ENCODE data around the gene PCBP3.

Gene PCBP3

DNA sequence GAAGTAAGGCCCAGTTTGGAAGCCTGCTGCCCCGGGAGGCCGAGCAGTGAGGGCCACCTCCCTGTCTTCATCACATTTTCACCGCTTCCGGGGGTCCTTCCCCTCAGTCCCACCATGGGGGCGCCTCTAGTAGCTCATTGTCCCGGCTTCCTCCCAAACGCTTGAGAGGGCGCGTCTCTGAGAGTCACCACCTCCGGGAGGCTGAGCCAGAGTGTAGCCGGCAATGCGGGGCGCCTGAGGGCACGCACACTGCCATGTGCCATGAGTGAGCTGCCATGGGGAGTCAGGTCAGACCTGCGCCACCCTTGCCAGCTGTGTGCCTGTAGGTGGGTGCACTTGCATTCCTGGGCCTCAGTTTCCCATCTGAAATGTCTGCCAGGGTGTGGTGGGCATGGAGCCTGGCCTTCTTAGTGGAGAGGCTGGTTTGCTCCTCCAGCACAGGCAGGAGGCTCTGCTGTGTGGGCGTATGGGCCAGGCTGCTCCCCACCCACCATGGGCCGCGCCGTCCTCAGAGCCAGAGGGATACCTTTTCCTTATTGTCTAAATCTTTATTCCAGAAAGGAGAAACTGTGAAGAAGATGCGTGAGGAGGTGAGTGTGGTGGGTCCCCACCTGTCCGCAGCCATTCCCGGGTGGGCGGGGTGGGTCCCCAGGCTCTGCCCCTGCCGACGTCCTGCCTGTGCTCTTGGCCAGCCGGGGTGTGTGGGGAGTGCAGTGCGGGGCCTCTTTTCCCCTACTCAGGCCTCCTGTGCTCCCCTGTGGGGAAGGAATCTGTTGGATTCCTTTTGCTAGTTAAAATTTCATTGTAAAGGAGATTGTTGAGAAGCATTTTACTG, 256.7 kb downstream of the PCBP3 start:
- DNase-seq = no peak

DNA sequence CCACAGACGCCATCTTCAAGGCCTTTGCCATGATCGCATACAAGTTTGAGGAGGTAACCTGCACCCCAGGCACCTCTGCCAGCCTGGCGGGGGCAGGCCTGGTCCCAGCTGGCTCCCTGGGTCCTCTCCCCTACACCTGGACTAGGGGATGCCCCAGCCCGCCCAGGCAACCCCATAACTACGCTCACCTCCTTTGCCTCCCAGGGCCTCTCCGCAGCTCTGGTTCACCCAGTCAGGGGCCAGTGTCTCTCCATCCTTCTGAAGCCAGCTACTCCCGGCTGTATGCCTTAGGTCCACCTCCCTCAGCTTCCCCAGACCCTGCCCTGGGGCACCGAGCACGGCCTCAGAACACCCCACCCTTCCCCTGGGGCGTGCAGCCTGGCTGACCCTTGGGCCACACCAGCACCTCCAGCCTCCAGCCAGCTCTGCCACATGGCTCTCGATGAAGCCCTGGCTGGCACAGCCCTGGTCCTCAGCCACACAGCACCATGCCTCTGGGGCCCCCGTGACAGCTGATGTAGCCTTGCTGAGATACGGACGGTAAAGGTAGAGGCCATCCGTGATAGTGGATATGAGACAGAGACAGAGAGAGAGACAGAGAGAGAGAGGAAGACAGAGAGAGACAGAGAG, 257.7 kb downstream of the PCBP3 start:
- DNase-seq = no peak

DNA sequence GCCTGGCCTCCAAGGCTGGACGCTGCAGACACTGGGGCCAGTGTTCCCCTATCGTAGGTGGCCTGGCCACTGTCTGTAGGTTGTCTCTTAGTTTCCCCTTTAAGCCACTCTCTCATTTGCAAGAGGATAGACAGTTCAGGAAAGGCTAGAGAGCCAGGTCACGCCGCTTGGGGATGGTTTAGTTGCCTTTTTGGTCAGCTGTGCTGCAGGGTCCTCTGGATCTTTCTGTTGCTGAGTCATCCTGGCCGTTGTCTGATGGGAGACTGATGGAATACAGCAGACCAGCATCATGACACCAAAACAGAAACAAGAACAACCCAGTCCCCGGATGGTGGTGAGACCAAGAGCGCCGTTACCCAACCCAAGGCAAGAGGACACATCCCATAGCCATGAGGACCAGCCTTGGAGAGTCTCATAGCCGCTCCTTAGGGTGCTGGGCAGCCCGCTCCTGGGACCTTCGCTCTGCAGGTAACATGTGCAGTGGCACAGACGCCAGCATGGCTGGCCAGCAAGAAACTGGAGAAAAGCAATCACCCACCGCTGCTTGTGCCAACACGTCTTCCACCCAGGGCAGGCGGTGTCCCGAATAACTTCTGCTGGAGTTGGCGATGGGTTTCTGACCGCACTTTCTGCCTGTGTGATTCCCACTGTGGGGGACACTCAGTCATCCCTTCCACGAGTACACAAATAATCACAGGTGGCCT, 258.9 kb downstream of the PCBP3 start:
- DNase-seq = no peak

DNA sequence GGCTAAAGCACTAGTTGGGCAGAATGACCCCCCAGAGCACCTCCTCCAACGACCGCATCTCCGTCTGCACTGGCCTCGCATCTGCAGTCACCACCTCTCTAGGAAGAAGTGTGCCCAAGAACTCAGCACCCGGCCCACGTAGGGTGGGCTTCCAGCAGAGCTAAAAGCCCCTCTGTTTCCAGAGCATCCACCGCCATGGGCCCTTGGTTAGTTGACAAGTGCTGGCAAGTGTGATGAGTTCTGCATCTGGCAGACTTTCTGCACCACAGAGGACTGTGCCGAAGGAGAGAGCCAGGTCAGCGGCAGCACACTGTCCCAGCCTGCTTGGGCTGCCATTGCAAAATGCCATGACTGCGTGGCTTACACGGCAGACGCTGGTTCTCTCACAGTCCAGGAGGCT, 261.7 kb downstream of the PCBP3 start:
- no peak for DNase-seq

DNA sequence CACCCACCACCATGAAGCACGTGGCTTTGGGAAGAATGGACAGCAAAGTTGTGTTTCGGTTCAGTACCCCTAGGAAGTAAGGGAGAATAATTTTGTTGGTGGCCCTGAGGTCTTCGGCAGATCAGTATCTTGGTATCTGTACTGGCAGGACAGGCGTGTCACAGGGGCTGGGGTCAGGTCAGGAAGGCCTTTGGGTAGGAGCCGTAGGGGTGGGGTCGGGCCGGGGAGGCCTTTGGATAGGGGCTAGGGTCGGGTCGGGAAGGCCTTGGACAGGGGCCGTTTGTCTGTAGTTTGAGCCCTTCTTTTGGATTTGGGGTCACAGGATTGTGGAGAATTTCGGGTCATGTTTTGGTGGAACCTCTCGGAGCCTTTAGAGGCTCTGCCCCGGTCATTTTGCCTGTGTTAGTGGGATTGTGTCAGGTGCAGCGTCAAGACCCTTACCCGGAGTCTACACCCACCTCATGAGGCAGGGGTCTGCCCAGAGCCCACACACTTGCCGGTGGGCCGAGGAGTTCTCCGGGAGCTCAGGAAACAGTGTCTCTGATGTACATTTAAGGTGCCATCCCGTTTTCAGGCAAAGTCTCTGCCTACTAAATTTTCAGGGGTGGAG, 262.8 kb downstream of the PCBP3 start:
- DNase-seq = no peak

DNA sequence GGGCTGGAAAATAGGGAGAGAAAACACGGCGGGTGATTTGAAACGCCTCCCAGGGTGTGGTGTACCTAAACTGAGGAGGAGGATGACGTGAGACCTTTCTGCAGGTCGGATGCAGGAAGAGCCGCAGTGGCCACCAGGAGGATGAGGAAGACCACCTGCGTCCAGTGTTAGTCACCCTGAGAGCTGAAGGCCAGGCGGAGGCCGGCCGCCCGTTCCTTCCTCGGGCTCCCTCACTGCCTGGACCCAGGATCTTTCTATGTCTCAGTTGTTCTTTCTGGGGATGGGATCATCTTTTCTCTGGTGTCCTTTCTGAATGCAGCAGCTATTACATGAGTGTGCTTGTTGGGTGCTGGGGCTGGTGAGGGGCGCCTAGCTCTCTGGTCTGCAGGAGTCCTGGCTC, 263.3 kb downstream of the PCBP3 start:
- no peak for DNase-seq

DNA sequence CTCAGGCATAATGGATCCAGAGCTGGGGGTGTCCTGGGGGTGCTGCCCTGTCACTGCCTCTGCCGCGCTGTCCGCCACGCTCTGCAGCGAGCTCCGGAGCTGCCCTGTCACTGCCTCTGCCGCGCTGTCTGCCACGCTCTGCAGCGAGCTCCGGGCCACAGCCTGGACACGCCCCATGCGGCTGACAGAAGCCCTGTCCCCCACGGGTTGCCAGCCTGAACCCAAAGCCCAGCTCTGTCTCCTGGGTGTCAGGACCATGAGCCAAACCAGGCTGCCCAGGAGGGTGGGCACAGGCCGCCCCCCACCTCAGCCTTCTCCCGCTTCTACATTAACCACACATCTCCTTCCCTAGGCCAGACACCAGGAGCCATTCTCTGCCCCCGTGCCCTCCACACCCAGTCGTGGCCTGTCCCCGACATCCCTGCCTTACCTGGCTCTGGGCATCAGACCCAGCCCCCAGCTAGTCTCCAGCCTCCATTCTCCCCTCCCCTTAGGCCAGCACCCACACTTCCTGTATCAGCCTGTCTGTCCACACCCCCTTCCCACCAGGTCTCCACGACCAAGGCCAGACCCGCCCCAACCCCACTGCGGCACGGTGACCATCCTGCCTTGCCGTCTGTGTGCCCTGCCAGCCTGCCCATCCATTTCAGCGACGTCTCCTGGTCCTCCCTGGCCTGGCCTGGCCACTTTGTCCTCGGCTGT, 265.2 kb downstream of the PCBP3 start:
- DNase-seq = no peak

DNA sequence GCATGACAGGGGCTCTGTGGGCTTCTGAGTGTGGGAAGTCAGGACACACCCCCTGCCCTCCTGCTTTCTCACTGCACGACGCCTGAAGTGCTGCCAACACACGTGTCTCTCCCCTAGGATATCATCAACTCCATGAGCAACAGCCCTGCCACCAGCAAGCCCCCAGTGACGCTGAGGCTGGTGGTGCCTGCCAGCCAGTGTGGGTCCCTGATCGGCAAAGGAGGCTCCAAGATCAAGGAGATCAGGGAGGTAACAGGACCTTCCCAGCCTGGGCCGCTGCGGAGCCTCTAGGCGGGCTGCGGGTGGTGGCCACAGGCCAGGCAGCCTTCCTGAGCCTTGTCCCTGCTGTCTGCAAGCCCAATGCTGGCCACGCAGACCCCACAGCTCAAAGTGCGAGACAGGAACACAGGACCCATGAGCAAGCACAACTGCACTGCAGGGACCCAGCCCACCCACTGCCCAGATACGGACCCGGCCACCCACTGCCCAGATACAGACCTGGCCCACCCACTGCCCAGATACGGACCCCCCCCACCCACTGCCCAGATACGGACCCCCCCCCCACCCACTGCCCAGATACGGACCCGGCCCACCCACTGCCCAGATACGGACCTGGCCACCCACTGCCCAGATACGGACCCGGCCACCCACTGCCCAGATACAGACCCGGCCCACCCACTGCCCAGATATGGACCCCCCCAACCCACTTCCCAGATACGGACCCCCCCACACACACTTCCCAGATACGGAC, 265.9 kb downstream of the PCBP3 start:
- DNase-seq = no peak

DNA sequence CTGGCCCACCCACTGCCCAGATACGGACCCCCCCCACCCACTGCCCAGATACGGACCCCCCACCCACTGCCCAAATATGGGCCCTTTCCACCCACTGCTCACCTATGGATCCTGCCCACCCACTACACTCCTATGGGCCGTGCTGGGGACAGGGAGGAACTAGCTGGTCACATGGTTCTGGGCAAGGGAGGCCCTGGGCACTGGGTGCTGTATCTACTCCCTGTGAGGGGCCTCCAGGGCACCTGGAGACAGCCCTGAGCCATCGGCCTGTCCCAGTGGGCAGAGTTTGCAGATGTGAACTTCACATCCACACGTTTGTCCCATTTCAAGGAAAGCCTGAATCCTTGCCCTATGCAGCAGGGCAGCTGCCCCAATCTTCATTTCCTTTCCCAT, 266.6 kb downstream of the PCBP3 start:
- DNase-seq = no peak

DNA sequence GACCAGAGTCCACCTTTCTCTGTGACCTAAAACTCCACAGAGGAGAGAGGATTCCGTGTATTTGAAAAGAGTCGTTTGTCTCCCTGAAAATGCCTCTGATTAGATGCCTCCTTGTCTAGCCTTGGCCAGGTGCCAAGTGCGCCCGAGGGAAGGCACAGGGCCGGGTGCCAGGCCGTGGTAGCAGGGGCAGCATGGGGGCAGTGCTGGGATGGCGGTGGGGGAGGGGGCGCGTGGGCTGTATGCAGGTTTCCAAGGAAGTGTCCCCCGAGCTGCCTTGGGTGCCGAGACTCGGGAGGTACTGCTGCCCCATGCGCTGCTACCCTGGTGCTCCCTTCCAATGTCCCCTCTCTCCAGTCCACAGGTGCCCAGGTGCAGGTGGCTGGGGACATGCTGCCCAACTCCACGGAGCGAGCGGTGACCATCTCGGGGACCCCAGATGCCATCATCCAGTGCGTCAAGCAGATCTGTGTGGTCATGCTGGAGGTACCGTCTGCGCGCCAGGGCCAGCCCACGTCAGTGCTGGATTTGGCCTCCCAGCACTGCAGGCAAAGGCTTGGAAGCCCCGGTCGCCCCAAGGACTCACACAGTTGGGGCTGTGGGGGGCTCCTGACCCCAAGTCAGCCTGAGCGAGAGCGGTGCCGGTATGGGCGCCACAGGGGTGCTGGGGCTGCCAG, 267.2 kb downstream of the PCBP3 start:
- DNase-seq = no peak

DNA sequence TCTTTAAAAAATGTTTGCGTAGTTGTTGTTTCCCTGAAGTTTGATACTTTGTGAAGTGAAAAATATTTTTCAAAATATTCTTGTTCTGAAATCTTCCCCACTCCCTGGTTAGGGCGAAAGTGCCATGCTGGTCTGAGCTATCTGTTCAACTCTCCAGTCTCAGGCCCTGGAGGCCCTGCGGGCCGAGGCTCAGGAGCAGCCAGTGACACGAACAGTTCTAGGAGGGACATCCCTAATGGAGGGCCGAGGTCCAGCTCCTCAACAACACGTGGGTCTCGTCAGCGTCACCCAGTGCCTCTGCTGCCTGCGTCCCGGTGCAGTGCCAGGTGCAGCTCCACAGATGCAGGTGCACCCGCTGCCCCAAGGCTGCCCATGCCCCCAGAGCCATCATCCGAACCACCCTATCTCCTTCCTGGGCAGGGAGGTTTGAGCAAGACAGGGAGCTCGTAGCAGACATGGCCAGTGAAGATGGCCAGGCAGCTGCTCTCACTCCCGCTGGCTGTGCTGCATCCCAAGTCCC, 268.3 kb downstream of the PCBP3 start:
- DNase-seq = no peak

DNA sequence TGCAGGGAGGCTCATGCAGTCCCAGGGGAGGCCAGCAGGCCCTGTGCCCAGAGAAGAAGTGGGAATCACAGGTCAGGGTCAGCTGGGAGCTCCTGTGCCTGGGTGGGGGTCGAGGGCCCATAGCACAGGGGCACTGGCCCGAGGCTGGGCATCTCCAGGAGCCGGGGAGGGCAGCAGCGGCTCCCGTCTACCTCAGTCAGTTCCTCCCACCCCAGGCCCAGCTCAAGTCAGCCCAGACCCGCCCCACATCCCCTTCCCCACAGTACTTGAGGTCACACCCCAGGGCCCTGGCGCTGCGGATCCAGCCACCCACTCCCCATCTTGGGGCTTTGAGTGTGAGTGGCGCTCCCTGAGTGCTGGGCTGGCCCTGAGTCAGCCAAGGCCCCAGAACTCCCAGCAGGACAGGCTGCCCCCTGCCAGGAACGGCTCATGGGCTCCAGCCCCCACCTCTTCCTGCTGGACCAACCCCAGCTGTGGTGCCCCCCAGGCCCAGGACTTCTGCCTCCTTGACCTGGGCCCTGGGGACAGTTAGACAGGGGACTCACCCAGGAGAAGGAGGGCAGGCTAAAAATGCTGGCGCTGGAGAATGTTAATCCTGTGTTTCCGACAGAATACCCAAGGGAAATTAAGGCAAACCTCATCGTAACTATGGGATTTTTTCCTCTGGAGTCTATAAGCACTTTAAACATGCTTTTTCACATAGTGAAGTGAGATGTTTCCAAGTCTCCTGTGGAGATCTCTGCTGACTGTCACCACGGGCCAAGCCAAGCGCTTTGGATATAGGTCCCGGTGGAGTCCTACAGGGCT, 269.3 kb downstream of the PCBP3 start:
- no peak for DNase-seq

DNA sequence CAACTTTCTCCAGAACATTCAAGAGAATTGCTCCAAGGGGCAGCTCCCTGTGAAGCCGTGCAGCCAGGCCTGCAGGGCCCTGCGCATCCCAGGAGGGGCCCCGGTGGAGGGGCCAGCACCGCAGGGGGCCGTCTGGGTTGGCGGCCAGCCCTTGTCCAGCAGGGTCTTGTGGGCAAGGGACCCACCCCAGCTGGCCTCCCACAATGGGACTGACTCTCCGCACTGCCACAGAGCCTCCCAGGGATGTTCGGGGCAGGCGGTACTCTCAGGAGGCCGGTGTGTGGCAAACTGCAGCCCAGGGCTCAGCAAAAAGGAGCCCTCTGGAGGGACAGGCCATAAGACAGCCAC, 269.9 kb downstream of the PCBP3 start:
- no peak for DNase-seq

DNA sequence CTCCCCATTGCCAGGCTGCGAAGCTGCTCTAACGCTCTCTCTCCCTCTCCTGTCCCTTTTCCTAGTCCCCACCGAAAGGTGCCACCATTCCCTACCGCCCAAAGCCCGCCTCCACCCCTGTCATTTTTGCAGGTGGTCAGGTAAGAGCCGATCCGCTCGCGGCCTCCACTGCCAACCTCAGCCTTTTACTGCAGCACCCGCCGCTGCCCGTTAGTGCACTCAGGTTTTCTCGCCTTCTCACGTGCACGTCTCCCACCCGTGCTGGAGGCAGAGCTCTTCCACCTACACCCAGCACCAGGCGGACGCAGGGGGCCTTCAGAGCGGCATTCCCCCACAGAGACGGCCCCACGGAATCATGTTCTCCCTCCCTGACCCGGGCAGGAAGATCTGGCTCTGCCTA, 270.4 kb downstream of the PCBP3 start:
- no peak for DNase-seq

DNA sequence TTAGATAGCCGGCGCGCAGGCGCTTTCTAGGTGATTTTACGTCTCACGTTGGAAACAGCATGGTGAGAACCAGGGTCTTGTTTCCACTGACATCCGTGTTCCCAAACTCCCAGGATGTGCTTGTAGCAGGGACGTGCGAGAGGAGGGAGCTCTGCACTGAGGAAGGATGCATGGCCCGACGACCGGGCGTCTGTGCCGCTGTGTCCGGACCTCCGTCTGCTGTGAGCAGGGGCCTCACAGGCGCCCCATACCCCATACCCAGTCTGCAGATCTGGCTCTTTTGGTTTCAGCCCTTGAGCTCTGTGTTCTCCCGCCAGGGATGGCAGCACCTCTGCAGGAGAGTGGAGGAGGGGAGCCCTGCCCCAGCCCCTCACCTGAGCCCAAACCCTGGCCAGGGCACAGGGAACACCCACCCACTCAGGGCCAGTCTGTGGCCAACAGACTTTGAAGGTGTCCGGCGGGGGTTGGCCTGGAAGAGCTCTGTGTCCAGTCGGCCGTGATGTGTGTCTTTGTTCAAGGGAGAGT, 270.9 kb downstream of the PCBP3 start:
- DNase-seq = no peak

DNA sequence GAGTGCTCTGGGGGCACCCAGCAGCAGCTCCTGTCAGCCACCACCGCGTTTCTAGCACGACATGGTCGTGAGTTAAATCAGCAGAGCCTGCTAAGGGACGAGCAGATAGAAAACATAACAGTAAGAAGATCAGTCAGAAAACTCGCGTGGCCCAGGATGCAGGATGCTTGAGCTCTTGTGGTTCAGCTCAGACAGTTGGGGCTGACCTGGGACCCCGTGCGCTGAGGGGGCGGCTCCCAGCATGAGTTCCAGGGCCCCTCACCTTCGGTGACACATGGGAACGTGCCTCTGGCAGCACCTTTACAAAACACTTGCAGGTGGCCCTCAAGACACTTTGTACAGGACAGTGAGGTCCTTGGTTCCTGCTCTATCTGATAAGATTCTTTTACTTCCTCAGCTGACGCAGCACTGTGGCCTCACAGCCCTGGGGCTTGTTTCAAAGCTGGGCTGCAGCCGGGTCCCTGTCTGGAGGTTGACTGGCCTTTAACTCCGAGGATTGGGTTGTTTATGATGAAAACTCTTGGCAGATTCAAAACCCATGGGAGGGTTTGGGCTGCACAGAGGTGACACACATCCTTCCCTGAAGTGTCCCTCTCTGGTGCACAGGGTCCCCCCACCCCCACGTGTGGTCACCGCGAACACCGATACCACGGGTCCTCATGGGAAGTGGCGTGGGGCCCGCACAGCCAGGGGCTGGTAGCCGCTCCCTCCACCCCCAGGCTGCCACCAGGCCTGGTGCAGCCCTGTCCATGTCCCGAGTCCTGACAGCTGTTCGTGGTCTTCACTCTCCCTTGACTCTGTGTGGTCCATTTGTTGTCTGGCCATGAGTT, 272.7 kb downstream of the PCBP3 start:
- DNase-seq = no peak

DNA sequence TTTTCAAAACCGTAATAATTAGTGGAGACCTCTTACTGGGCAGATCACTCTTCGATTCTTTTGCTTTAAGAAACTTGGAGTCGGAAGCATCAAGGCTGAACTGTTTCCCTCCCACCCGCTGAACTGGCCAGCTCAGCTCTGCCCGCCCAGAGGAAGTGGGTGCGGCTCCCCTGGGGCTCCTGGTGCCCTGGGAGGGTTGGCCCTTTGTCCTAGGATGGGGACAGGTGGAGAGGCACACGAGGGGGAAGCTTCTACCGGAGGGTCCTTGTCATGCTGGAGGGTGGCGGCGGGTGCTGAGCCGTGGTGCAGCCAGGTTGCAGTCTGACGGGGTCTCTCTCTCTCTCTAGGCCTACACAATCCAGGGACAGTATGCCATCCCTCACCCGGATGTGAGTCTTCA, 273.7 kb downstream of the PCBP3 start:
- no peak for DNase-seq

DNA sequence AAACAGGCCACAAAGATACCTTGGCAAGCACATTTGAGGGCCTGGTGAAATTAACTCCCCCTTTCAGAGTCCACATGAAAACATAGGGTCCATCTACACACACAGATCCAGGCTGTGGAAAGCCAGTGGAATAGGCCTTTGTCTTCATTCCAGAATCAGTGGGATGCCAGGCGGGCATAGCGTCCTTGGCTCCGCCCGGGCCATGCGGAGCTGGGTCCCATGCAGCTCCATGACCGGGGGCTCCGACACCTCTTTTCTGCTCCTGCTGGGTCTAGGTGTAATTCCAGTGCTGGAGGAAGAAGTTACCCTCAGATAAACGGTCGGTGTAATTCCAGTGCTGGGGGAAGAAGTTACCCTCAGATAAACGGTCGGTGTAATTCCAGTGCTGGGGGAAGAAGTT, 274.5 kb downstream of the PCBP3 start:
- DNase-seq = no peak

DNA sequence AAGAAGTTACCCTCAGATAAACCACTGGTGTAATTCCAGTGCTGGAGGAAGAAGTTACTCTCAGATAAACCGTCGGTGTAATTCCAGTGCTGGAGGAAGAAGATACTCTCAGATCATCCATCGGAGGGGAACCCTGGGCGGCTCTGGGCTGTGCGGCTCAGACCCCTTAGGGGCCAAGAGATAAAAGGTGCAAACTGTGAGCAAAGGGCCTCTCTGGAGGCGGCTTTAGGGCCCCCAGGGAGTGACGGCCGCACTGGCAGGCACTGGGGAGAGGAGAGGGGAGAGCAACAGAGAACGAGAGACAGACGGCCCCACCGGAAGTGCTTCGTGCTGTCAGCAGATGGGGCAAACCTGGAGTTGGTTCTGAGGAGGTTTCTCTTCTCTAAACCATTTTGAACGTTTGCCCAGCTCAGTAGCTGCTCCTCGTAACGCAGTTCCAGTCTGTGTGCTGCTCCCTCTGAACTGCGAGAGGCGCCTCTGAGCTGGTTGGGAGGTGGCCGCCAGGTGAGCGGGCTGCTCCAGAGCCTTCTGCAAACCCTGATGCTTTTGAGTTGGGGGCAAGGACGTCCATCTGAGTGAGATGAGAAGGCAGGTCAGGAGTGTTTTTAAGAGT, 275.4 kb downstream of the PCBP3 start:
- DNase-seq = no peak

Data from EL (cell line).